Stimulated activated CD8-positive, alpha-beta memory T cell treated with anti-CD3 and anti-CD28 coated beads, Interleukin-2, amount 100 ng/mL, for 1 hour (primary cell): ENCODE data around the gene GJC2.

ENCODE experiments used
- DNase-seq, 2 donors: peaks; one replicate each; pipeline ENCODE4 v3.0.0-alpha.2; 2020; ENCODE audit warnings: low read depth in 2 of 2

The GJC2 gene

DNA sequence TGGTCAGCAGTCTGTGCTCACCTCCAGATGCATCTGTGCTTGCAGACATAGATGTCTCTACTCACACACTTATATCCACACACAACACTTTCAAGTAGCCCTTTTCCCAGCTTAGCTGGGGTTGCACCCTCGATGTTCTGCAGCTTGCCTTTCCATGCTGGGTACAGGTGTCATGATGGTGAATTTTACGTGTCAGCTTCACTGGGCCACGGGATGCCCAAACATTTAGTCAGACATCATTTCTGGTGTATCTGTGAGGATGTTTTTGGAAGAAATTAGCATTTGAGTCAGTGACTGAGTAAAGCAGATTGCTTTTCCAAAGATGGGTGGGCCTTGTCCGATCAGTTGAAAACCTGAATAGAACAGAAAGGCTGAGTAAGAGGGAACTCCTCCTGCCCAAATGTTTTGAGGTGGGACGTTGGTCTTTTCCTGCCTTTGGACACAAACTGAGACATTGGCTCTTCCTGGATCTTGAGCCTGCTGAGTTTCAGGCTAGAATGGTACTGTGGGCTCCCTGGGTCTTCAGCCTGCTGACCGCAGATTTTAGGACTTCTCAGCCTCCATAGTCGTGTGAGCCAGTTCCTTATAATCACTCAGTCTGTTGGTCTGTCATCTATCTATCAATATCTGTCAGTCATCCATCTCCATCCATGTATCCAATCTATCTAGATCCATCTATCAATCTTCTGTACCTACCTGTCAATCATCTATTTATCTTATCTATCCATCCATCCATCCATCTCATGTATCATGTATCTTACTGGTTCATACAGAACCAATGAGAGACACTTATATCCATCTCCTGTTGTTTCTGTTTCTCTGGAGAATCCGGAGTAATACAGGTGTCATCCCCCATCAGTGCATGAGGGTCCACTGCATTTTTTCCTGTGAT lies 45.4 kb downstream of the GJC2 start:
- no peak for DNase-seq

DNA sequence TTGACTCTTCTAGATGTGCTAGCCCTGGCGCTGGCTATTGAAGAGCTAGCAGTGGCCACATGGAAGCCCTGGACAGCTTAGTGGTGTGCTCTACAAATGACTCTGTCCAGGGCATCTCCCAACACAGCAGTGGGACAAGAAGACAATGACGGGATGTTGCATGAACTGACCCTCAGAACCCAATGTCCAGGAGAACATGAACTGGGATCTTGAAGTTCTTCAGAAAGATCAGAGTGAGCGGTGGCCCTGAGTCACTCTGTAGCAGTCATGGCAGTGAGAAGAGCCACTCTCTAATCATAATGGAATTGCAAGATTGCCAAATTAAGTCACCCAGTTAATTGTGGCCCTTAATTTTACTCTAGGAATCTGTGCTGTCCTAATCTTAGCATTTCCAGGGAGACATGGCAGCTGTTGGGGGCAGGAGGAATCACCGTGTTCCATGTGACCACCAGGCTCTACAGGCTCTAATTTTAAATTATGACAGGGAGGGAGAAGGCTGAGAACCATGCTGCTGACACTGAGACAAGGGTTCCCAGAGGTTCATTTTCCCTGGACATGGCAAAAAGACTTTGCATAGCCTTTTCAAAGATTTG lies 47.9 kb downstream of the GJC2 start:
- no peak for DNase-seq

GRCh38 chr1:228198977-228199590 lies 49.4 kb downstream of the GJC2 start:
- no peak for DNase-seq

- DNase-seq, result no peak
Observed at GRCh38 chr1:228204958-228205357, 55.2 kb downstream of the GJC2 start.

DNA sequence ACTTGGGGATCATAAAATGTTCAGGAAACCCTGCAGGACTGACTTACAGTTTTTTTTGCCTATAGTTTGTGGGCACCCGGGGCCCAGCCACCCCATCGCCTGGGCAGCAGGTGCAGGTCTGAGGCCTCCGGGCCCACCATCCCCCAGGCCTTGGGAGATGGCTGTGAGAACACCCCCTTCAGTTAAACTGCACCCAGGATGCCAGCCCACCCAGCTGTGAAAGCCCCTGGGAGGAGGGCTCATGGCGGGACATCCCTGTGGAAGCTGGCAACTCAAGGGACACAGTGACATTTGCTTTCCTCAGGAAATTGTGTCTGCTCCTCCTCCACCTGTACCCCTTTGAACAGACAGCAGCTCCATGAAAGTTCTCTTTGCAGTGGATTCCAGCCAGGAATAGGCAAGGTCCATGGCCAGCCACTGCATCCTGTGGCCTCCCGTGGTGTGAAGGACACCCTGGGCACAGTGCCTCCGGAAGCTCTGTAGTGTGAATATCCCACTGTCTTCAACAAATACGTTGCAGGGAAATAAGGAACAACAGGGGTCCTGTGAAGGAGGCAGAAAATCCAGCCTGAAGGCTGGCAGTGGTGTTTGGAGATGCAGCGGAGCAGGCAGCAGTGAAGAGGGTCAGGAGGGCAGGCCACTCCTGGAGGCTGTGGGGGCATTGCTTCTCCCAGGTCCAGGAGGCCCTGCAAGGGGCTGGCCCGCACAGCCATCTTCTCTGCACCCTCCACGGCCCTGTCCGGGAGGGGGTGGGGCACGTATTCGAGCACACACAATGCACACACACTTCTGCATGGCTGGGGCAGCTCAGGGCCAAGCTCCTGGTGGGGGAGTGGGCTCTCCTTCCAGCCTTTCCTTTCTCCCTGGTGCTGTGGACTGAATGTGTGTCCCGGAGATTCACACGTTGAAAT lies 56.1 kb downstream of the GJC2 start:
- DNase-seq, result no peak

DNA sequence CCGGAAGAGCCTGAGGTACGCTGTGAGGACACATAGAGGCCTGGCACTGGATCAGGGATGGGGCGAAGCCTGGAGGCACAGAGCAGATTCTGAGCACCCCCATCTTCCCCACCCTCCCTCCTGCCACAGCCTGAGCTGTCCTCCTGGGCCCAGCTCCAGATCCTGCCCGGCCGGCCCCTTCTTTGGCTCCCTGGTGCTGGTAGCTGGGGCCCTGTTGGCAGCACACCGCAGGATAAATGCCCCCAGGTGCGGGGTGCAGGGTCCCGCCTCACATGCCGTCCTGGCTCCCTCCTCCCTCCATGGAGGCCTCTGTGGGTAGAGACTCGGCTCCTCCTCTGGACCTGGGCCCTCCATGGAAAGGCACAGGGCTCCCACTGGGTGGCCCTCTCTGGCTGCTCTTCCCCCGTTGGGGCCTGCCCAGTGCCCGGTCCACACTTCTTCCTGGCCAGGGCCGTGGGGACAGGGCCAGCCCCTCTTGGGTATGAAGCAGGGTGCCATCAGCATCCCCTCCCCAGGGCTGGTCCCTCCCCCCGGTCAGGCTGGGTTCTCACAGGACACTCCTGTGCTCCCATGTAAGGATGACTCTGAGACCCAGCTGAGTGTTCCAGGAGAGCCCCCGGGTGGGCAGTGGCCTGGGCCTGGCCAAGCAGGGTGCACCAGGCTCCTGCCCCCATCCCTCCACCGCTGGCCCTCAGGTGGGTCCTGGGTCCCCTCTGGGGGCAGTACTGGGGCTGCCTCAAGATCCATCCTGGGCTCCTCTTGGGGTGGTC lies 57.0 kb downstream of the GJC2 start:
- no peak for DNase-seq

- no peak for DNase-seq
Observed at GRCh38 chr1:228207381-228207810, 57.7 kb downstream of the GJC2 start.

- no peak for DNase-seq
Observed at GRCh38 chr1:228207851-228208821, 58.4 kb downstream of the GJC2 start, which contains the start of gene OBSCN. Gene OBSCN (plus strand): TSS chr1:228208044. CDS start chr1:228211784, 3,740 bp downstream.

GRCh38 chr1:228208831-228209551 lies 59.3 kb downstream of the GJC2 start:
- no peak for DNase-seq
